ENCODE measurements around the gene ABHD17A.
A peak's percentile ranks its signal among the peaks of the same experiment; 100 is the strongest.

Gene ABHD17A

GRCh38 chr19:1872807-1873523 lies 12.3 kb downstream of the ABHD17A start:
- ATAC-seq (replicated peaks) = no peak
- peaks cover 14 to 44% of the 10 kb centered on the region in 2 donors for H3K4me1 Mint-ChIP-seq
- no peaks in the 10 kb centered on the region for H3K27me3 Mint-ChIP-seq
- no peaks in the 10 kb centered on the region for H3K9me3 Mint-ChIP-seq
- H3K4me3 Mint-ChIP-seq = peak overlapping the region; percentile 29 to 37
- DNase-seq = no peak
- peaks cover 23 to 26% of the 10 kb centered on the region in 2 donors for H3K36me3 Mint-ChIP-seq
- H3K27ac Mint-ChIP-seq = peak overlapping the region; percentile 47

DNA sequence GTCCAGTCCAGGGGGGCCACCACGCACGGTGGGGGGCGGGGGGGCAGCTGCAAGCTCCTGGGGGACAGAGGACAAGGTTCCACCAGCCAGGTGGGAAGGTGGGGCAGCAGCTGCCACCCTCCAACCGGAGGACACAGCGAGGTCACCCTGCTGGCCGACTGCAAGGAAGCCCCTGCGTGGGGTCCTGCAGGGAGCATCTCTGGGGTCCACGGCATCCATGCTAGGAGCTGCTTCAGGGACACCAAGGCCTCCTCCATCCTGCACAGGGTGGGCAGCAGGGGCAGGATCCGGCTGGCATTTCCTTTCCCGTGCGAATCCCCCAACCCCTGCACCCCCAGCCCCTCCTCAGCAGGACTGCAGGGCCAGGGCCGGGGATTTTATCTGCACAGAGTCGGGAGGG lies 13.7 kb downstream of the ABHD17A start:
- Mint-ChIP-seq H3K27ac (no peak overlapping the region), H3K9me3 (no peaks in the 10 kb centered on the region), H3K36me3 (peaks cover 24 to 27% of the 10 kb centered on the region in 2 donors), H3K4me1 (peaks cover 18 to 53% of the 10 kb centered on the region in 2 donors), H3K27me3 (no peaks in the 10 kb centered on the region), H3K4me3 (no peak overlapping the region)
- DNase-seq (no peak), ATAC-seq (replicated peaks) (no peak)

- Mint-ChIP-seq H3K9me3 (no peaks in the 10 kb centered on the region), H3K27ac (no peak overlapping the region), H3K4me1 (peaks cover 18 to 48% of the 10 kb centered on the region in 2 donors), H3K27me3 (no peaks in the 10 kb centered on the region), H3K4me3 (no peak overlapping the region), H3K36me3 (peaks cover 24 to 27% of the 10 kb centered on the region in 2 donors)
- ATAC-seq (replicated peaks) (no peak), DNase-seq (no peak)
Measured at GRCh38 chr19:1871140-1871597, 14.1 kb downstream of the ABHD17A start.

DNA sequence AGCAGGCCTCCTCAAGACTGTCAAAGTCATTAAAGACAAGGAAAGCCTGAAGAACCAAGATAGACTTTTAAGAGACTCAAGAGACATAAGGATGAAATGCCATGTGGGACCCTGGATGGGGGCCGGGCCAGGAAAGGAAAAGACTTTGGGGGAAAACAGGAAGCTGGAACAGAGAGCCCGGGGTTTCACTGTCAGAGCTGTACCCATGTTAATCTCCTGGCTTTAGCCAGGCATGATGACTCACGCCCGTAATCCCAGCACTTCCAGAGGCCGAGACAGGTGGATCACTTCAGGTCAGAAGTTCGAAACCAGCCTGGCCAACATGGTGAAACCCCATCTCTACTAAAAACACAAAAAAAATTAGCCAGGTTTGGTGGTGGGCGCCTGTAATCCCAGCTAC lies 16.3 kb downstream of the ABHD17A start:
- ATAC-seq (replicated peaks) (no peak), DNase-seq (no peak)
- Mint-ChIP-seq H3K9me3 (no peaks in the 10 kb centered on the region), H3K4me1 (peaks cover 15 to 44% of the 10 kb centered on the region in 2 donors), H3K27ac (no peak overlapping the region), H3K4me3 (no peak overlapping the region), H3K27me3 (no peaks in the 10 kb centered on the region), H3K36me3 (peaks cover 18 to 21% of the 10 kb centered on the region in 2 donors)

- H3K9me3 Mint-ChIP-seq = no peaks in the 10 kb centered on the region
- peaks cover 12 to 31% of the 10 kb centered on the region in 2 donors for H3K4me1 Mint-ChIP-seq
- H3K27me3 Mint-ChIP-seq = no peaks in the 10 kb centered on the region
- DNase-seq = no peak
- H3K4me3 Mint-ChIP-seq = no peak overlapping the region
- ATAC-seq (replicated peaks) = no peak
- H3K36me3 Mint-ChIP-seq = peaks cover 11 to 13% of the 10 kb centered on the region in 2 donors
- H3K27ac Mint-ChIP-seq = no peak overlapping the region
Measured at GRCh38 chr19:1867349-1867724, 18.0 kb downstream of the ABHD17A start.

DNA sequence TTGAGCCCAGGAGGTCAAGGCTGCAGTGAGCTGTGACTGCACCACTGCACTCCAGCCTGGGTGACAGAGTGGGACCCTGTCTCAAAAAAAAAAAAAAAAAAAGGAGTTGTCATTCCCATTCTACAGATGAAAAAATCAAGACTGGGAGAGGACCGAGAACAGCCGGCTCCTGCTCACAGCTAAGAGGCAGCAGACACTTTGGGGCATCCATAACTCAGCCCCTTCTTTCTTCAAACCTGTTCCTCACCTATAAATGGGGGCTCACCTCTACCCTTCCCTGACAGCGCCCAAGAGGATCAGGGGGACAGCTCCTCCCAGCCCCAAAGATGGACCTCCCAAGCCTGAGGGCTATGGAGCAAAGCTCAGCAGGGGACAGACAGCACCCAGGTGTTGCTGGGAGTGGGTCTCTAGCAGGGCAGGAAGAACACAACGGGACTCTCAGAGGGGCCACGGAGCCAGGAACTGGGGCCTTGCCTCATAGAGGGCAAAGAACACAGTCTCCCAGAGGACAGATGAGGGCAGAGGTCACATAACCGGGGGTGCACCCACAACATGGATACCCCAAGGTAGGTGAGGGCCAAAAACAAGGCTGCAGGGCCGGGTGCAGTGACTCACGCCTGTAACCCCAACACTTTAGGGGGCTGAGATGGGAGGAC lies 18.5 kb downstream of the ABHD17A start:
- Mint-ChIP-seq H3K36me3 (peaks cover 12 to 15% of the 10 kb centered on the region in 2 donors), H3K27ac (peak overlapping the region; percentile 88), H3K9me3 (no peaks in the 10 kb centered on the region), H3K4me3 (no peak overlapping the region), H3K27me3 (no peaks in the 10 kb centered on the region), H3K4me1 (peaks cover 14 to 35% of the 10 kb centered on the region in 2 donors)
- DNase-seq (no peak), ATAC-seq (replicated peaks) (no peak)

DNA sequence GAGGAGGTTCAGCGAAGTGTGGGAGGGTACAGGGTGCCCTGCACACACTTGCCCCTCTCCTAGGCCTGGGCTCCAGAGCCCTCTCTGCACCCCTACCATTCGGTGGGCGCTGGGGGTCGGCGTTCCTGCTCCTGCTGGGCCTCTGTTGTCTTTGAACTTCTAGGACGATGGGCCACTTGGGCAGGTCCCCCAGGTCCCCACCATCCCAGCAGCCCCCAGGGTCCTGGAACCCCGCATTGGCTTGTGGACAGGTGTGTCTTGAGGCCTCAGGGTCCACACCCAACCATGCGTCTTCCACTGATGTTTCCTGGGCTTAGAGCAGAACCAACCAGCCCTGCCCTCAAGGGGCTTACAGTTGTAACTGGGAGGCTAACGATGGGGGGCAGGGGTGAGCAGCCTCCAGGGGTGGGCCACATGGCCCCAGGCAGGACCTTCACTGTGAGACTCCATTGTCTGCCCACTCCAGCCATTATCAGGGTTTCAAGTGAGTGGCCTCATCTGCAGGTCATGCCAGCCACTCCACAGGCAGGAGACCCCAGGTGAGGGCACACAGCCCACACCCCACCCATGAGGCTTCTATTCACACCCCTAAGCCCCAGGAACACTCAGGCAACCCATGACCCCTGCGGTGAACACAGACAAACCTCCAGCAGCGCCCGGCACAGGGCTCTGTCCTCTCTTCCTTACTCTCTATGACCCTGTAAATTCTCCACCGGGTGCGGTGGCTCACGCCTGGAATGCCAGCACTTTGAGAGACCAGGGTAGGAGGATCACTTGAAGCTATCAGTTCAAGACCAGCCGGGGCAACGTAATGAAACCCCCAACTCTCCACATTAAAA lies 19.9 kb downstream of the ABHD17A start:
- Mint-ChIP-seq H3K9me3 (no peaks in the 10 kb centered on the region), H3K4me3 (peak overlapping the region; percentile 84 to 93), H3K4me1 (peaks cover 21 to 45% of the 10 kb centered on the region in 2 donors), H3K36me3 (peaks cover 13 to 14% of the 10 kb centered on the region in 2 donors), H3K27ac (peak overlapping the region; percentile 97), H3K27me3 (no peaks in the 10 kb centered on the region)
- DNase-seq = no peak
- ATAC-seq (replicated peaks) = no peak

- Mint-ChIP-seq H3K27ac (peak overlapping the region; percentile 97), H3K9me3 (no peaks in the 10 kb centered on the region), H3K27me3 (no peaks in the 10 kb centered on the region), H3K36me3 (peaks cover 11% of the 10 kb centered on the region in 2 donors), H3K4me3 (peak overlapping the region; percentile 84 to 93), H3K4me1 (peaks cover 21 to 48% of the 10 kb centered on the region in 2 donors)
- DNase-seq (peak; percentile 75), ATAC-seq (replicated peaks) (peak; percentile 54 to 55)
Measured at GRCh38 chr19:1864480-1865171, 20.7 kb downstream of the ABHD17A start.

- Mint-ChIP-seq H3K9me3 (no peaks in the 10 kb centered on the region), H3K4me1 (peaks cover 28 to 55% of the 10 kb centered on the region in 2 donors), H3K27me3 (no peaks in the 10 kb centered on the region), H3K4me3 (peak overlapping the region; percentile 84 to 93), H3K36me3 (peaks cover 10 to 11% of the 10 kb centered on the region in 2 donors), H3K27ac (peak overlapping the region; percentile 97)
- DNase-seq (peak; percentile 90), ATAC-seq (replicated peaks) (peak; percentile 69 to 73)
Measured at GRCh38 chr19:1863638-1864479, 21.4 kb downstream of the ABHD17A start.

DNA sequence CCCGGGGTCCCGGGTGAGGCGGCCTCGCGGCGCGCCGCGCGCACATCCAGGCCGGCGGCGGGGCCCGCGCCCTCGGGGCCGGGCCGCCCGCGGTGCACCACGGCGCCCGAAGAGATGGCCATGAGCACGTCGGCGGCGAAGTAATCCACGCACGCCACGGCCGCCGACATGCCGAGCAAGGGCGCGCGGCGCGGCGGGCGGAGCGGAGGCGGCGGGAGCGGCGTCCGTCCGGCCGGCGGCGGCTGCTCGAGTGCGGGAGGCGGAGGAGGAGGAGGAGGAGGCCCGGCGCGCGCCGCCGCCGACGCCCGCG lies 22.0 kb downstream of the ABHD17A start, which contains the start of gene KLF16:
Gene KLF16, minus strand, starts transcription at position 252 of the 310 bp plus-strand sequence. Its CDS starts 82 bp downstream, at position 170.
- Mint-ChIP-seq H3K36me3 (peaks cover 8 to 11% of the 10 kb centered on the region in 2 donors), H3K27ac (peak within 1 kb of the TSS; percentile 98), H3K4me1 (peaks cover 33 to 61% of the 10 kb centered on the region in 2 donors), H3K27me3 (no peaks in the 10 kb centered on the region), H3K4me3 (peak within 1 kb of the TSS; percentile 97 to 99), H3K9me3 (no peaks in the 10 kb centered on the region)
- ATAC-seq (replicated peaks) = peak; percentile 3 to 5
- no peak for DNase-seq

GRCh38 chr19:1862424-1863327 lies 22.6 kb downstream of the ABHD17A start:
- Mint-ChIP-seq H3K27ac (peak overlapping the region; percentile 98), H3K27me3 (no peaks in the 10 kb centered on the region), H3K4me3 (peak overlapping the region; percentile 97 to 99), H3K36me3 (peaks cover 8 to 9% of the 10 kb centered on the region in 2 donors), H3K9me3 (no peaks in the 10 kb centered on the region), H3K4me1 (peaks cover 33 to 67% of the 10 kb centered on the region in 2 donors)
- ATAC-seq (replicated peaks) (peak; percentile 1 to 3), DNase-seq (no peak)

DNA sequence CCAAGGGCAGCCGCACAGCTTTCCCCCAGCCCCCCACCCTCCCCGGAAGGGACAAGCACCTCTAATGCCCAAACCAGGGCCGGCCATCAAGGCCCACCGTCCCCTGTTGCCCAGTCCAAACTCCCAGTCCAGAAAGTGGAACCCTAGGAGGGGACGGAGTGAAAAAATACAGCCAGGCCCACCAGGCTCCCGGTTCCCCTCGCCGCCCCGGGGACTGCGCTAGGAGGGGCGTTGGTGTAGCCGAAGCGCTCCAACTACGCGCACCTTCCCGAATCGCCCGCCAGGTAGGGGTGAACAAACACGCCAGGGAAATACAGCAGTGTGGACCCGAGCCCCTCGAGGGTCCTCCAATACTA lies 23.2 kb downstream of the ABHD17A start:
- no peak for ATAC-seq (replicated peaks)
- Mint-ChIP-seq H3K27ac (peak overlapping the region; percentile 98), H3K4me3 (peak overlapping the region; percentile 97 to 99), H3K36me3 (peaks cover 6 to 9% of the 10 kb centered on the region in 2 donors), H3K9me3 (no peaks in the 10 kb centered on the region), H3K4me1 (peaks cover 34 to 68% of the 10 kb centered on the region in 2 donors), H3K27me3 (no peaks in the 10 kb centered on the region)
- no peak for DNase-seq

Data from stimulated activated naive B cell treated with anti-CD40 and anti-IgM and Interleukin-4, amounts not matched to agents 10 μg/mL and 1 μg/mL and 100 μg/mL, for 72 hours (primary cell).